GM11168 (cell line): ENCODE data around the gene DMD.
"Not testable (repeated sequence)": the region's sequence is repeated elsewhere in the genome, so short reads cannot be mapped to it uniquely, and the experiment has no call there.

ENCODE experiments used
- in situ Hi-C: fragments of 300-500 bp; cut with MboI; formaldehyde crosslinking; loops from one replicate; pipeline ENCODE4 v1.12.0; 2022; ENCODE audit warnings: low sequenced_read_pairs; ENCODE audit not compliant: unreplicated experiment

Gene DMD

GRCh38 chrX:33211356-33212260 is at the start of gene DMD:
Gene DMD, minus strand, starts transcription at chrX:33211549. Its CDS starts 237 bp downstream, at chrX:33211312.
- in situ Hi-C loops: no loop called here

GRCh38 chrX:33252306-33252825 is 41.0 kb upstream of the DMD start:
- in situ Hi-C loops: no loop called here

GRCh38 chrX:33218819-33219218 is 7.5 kb upstream of the DMD start:
- in situ Hi-C loops: no loop called here

DNA sequence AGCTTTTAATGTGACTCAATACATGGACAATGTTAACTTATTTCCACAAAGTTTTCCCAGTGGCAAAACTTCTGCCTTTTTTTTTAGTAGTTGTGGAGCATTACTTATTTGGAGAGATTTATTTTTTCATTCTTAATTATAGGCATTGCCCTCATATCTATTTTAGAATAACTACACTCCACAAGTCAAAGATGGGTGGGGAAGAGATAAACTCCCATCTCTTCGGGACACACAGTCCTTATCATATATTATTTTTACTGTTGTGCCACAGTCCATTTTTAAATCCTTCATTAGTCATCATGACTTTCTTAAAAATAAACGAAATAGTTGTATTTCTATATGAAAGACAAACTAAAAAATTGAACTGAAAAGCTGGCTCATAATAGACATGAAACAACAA is 1.2 kb downstream of the DMD start:
- in situ Hi-C loops: no loop called here

GRCh38 chrX:33207056-33207455 is 4.3 kb downstream of the DMD start:
- in situ Hi-C loops: no loop called here

DNA sequence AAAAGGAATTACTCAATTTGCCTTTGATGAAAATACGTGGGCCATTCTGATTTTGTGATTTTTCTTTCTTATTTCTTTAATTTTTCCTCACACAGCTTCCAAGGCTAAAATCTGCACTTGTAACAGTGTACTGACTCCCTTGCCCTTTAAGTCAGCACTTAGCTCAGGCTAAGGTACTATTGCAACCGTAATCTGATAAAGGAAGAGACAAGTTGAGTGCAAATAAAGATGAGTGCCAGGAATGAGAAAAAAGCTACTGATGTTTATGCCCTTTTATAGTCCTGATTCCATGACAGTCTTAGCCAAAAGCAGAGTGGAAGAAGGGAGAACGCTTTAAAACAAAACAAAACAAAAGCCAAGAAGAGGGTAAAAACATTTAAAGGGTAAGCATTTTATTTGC is 6.0 kb downstream of the DMD start:
- in situ Hi-C loops: no loop called here

DNA sequence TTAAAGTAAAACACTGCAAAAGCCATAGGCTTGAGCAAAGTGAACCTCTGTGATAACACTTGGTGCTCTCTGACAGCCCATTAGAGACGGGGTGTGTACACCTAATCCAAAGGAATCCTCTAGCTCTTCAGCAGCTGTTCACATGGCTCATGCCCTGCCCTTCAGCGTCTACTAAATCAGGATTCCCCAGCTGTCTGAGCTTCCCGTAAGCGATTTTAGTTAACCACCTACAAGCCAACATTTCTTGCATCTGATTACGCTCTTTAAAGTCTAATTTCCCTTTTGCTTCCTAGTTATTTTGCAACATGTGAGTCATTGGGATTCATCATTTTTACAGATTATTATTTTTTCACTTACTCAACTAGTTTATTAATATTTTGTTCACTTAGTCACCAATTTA is 6.5 kb downstream of the DMD start:
- in situ Hi-C loops: no loop called here

DNA sequence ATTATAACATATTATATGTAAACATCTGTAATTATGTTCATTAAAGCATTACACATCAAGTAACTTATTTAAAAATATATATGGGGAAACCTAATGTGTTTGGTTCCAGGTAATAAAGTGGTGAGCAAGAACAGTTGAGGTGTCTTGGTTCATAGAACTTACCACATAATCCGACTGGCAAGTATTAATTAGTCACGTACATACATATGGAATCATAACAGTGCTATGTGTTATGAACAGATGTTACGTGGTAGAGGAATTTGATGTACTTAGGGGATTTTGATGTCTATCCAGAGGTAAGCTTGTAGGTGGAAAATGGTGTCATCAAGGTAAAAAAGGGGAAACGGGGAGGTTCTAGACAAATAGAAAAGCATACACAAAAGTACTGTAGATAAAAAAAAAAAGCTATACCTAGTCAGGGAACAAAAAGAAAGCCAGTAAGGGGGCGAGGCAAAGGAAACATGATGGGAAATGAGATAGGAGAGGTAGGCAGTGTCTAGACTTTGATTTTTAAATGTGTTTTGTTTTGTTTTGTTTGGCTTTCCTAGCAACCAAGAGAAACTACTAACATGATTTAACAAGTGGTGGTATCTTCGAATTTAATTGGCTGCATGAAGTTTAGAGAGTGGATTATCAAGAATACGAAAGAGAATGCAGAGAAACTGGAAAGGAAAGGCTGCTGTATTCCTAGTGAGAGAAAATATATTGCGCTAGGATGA is 12.6 kb downstream of the DMD start:
- in situ Hi-C loops: no loop called here

GRCh38 chrX:33195698-33196097 is 15.7 kb downstream of the DMD start:
- in situ Hi-C loops: no loop called here

- in situ Hi-C loops: no loop called here
Observed at GRCh38 chrX:33194876-33195433, 16.4 kb downstream of the DMD start.

DNA sequence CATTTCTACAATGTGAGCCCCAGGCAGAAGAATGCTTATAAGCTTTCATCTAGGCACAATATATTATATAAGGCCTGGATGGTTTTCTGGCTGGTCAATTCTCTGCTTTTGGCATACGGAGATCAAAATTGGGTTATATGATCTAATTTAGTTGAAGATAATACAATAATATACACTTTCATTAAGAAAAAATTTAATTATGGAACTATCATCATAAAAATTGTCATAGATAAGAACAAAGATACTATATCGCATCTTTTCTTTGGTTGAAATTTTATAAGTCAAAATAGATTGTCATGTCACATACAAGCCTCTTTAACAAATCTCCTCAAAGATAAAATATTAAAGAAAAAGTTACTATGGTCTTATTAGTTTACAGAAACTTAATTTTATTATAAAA is 17.1 kb downstream of the DMD start:
- in situ Hi-C loops: no loop called here

DNA sequence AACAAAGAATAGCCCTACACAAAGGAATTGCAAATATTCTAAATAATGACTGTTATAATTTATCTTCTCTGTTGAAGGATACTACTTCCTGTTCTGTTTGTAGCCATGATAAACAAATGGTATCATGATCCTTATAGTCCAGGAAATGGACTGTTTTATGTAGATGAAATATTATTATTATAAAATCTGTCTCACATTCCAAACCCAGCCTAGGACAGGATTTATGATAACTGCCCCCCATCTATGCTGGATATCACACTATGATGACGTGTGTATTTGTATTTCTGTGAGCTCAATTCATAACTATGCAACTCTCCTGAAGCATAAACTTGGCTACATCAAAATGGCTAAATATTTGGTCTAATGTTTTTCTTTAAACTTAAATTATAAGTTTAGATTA is 21.3 kb downstream of the DMD start:
- in situ Hi-C loops: no loop called here

DNA sequence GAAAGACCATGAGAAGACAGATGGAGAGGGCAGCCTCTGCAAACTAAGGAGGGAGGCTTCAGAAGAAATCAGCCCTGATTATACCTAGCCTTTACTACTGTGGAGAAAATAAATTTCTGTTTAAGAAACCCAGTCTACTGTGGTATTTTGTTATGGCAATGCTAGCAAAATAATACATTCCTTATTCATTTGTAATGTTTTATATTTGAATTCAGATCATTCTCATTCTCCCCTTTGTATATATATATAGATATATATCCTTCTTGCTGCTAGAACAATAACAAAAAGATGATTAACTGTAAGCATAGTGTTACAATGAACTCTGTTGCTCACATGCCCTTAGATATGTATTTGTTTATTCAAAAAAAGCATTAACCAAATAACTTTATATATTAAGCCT is 22.5 kb downstream of the DMD start:
- in situ Hi-C loops: no loop called here

- in situ Hi-C loops: no loop called here
Observed at GRCh38 chrX:33188286-33188685, 23.1 kb downstream of the DMD start.

DNA sequence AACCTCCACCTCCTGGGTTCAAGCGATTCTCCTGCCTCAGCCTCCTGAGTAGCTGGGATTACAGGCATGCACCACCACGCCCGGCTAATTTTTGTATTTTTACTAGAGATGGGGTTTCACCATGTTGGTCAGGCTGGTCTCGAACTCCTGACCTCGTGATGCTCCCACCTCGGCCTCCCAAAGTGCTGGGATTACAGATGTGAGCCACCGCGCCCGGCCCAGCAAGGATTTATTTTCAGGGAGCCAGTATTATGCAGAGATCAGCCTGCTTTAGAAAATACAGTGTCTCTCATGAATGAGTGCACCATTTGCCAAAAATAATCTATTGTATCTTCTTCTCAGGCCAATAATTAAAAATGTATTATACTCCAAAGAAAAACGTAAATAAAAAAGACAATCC is 26.5 kb downstream of the DMD start:
- in situ Hi-C loops: not testable (repeated sequence)

DNA sequence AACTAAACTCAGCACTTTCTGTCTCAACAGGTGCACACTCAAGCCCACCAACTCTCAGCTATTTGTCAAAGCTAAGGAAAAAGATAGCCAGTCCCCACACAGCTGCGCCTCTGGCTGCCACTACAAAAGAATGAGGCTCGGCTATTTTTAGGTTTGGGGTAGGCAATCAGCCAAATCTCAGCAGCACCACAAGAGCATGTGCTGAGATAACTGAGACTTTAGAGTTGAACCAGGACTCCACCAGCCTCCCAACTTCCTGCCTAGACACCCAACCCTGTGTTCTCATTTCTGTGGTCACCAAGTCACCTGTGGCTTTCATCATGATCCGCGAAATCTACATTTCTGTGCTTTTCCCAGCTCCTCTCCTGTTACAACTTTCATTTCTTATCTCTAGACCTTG is 28.0 kb downstream of the DMD start:
- in situ Hi-C loops: no loop called here

DNA sequence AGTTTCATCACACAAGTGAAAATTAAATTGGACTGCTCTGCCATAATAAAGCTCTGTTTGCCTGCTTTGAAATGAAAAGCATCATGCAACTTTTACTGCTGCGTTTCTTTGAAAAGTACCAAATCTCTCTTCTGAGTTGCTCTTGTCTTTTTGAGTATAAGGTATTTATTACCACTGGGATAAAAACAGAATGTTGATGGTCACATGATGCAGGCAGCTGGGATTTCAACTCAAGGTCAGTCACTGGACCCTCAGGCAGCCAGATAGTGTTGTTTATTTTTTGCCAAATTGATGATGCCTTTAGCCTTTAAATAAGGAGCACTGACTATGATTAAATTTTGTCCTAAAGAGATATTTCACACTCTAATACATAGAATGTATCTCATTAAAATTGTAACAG is 32.7 kb downstream of the DMD start:
- in situ Hi-C loops: no loop called here

DNA sequence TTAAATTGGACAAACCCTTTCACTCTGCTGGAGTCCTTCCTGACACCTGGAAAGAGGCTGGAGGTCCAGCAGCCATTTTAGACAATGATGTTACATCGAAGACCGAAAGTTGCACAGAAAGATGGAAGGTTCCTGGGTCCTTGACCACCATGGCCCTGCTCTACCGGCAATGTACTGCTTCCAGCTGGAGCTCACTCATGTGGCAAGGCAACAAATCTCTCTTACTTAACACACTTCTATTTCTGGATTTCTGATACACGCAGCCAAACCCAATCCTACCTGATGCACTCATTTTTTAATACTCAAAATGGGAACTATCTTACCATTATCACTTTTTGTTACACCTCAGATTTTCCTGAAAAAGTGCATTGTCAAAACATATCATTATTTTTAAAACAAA is 33.1 kb downstream of the DMD start:
- in situ Hi-C loops: no loop called here

DNA sequence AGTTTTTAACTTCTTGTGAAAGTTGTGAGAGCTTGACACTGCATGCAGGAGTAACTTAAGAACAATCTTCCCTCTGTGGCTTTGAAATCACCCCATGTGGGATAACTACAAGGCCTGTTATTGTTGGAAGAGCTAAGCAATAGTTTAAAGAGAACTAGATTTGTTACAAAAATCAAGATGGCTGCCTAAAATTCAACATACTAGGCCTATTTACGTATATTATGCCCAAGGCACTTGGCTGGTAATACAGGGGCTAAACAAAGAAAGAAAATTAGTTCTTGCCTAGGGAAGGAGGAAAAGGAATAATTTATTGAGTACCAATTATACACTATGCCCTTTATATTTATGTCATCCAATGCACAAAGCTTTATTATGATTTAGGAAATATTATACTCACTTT is 36.1 kb downstream of the DMD start:
- in situ Hi-C loops: no loop called here

DNA sequence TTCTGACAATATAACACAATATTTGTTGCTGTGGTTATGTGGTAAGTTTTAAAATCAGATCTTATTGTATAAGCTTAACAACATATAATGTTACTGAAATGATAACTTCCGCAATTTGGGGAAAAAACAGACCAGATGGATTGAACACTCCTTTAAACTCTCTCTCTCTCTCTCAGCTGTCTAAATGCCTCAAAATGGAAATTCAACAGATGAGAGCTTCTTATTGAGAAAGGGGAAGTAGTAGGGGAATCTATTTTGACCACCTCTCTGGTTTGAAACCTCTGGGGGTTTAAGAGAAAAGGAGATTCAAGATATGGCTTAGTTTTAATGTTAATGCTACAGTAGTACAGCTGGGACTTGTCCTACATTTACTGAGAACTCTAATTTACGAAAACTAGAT is 40.3 kb downstream of the DMD start:
- in situ Hi-C loops: no loop called here

- in situ Hi-C loops: no loop called here
Observed at GRCh38 chrX:33161829-33162228, 49.5 kb downstream of the DMD start.
